K562 (cell line): ENCODE data around the gene UBXN10. TPM values are rescaled to one million over a fixed set of nuclear protein-coding genes. Genes with fewer than 3 reads are reported as not detected.

Source experiments
- ATAC-seq: fragments of 200-7000 bp; cut with Tn5 transposase; 3 replicates; pipeline ENCODE4 v1.9.1; 2020; ENCODE audit warnings: moderate library complexity
- BruUV-seq: library from RNA; stranded (reverse); fragments of 400-500 nt; replicated peaks from 2 replicates; lab custom pipeline; 2021; lab: Mats Ljungman, UMichigan
- CTCF ChIA-PET: fragments of 300-600 bp; formaldehyde crosslinking; extraction: SDS; loops from one replicate; lab custom pipeline; 2021; ENCODE audit warnings: low intra/inter-chr PET ratio; lab: Yijun Ruan, JAX
- POLR2A ChIA-PET: fragments of 300-600, 350-650 bp; sonication (Branson Sonifier 250); formaldehyde crosslinking; extraction: SDS; loops from one replicate; lab custom pipeline; 2021; ENCODE audit warnings: antibody characterized with exemption, inconsistent platforms; lab: Yijun Ruan, JAX
- DNase-seq, 4 experiments: peaks; one replicate each; pipeline versions ENCODE4 v3.0.0 to v3.0.0-alpha.2; 2011 to 2018; ENCODE audit warnings: low spot score in 3 of 4, mixed read lengths in 3 of 4; ENCODE audit errors: extremely low read depth in 1 of 4
- FAIRE-seq: peaks from 2 replicates; lab custom pipeline; 2011; peaks lifted over from hg19 to GRCh38; lab: Jason Lieb, UNC
- H2AFZ ChIP-seq: 2 replicates; pipeline ENCODE4 v1.6.0; 2011; ENCODE audit warnings: low read depth, low read length, control low read depth, inconsistent platforms
- H3K27ac ChIP-seq: fragments of 200-600 bp; 3 replicates; pipeline ENCODE4 v1.8.0; 2011; ENCODE audit warnings: low read depth, mild to moderate bottlenecking, control low read depth, inconsistent platforms, low read length, moderate library complexity, mixed read lengths; ENCODE audit errors: extremely low read depth
- H3K27me3 ChIP-seq, 2 experiments: fragments of 300-600 bp in 1 of 2; 2 replicates in 1 of 2; 3 replicates in 1 of 2; pipeline versions ENCODE4 v1.6.0 to v1.8.0; 2011; ENCODE audit warnings: inconsistent platforms in 2 of 2, low read length in 2 of 2, mild to moderate bottlenecking in 1 of 2, mixed read lengths in 1 of 2, moderate library complexity in 1 of 2; ENCODE audit not compliant: control insufficient read depth in 2 of 2, insufficient read depth in 2 of 2
- H3K36me3 ChIP-seq: fragments of 300-600 bp; 3 replicates; pipeline ENCODE4 v1.8.0; 2011; ENCODE audit warnings: mild to moderate bottlenecking, low read length, inconsistent platforms; ENCODE audit not compliant: control insufficient read depth, insufficient read depth
- H3K4me1 ChIP-seq, 2 experiments: fragments of 200-600 bp in 1 of 2; replicated peaks in 1 of 2; 2 replicates in 1 of 2; 3 replicates in 1 of 2; pipeline versions ENCODE4 v1.5.1 to v1.8.0; 2011; ENCODE audit warnings: inconsistent platforms in 2 of 2, low read length in 2 of 2, mild to moderate bottlenecking in 1 of 2, mixed read lengths in 1 of 2, moderate library complexity in 1 of 2; ENCODE audit not compliant: control insufficient read depth in 2 of 2, insufficient read depth in 2 of 2
- H3K4me2 ChIP-seq: 2 replicates; pipeline ENCODE4 v1.6.1; 2011; ENCODE audit warnings: low read length, control low read depth, inconsistent platforms, mixed read lengths; ENCODE audit not compliant: insufficient read depth
- H3K4me3 ChIP-seq: fragments of 200-600 bp; sonication (generic), shearing (Covaris generic); 2 replicates; pipeline ENCODE4 v1.5.1; 2016; ENCODE audit warnings: control low read depth, inconsistent platforms
- H3K79me2 ChIP-seq: fragments of 200-600 bp; 3 replicates; pipeline ENCODE4 v1.8.0; 2011; ENCODE audit warnings: low read length, inconsistent platforms; ENCODE audit not compliant: control insufficient read depth, insufficient read depth
- H3K9ac ChIP-seq, 2 experiments: 2 replicates each; pipeline versions ENCODE4 v1.6.0 to v1.6.1; 2011; ENCODE audit warnings: low read depth in 2 of 2, low read length in 2 of 2, control low read depth in 1 of 2, inconsistent platforms in 1 of 2, mild to moderate bottlenecking in 1 of 2, mixed read lengths in 1 of 2; ENCODE audit not compliant: insufficient read depth in 1 of 2
- H3K9me1 ChIP-seq: one replicate; pipeline ENCODE4 v1.6.0; 2011; ENCODE audit warnings: inconsistent platforms, mild to moderate bottlenecking, low read length, moderate library complexity; ENCODE audit not compliant: control insufficient read depth, insufficient read depth
- H3K9me3 ChIP-seq: replicated peaks from 2 replicates; pipeline ENCODE4 v1.5.1; 2011; ENCODE audit warnings: low read depth, low read length, inconsistent platforms; ENCODE audit not compliant: control insufficient read depth, insufficient read depth
- H4K20me1 ChIP-seq: replicated peaks from 2 replicates; pipeline ENCODE4 v1.6.1; 2011; ENCODE audit warnings: low read length, inconsistent platforms, mixed read lengths; ENCODE audit not compliant: control insufficient read depth, insufficient read depth
- ZNF707 ChIP-seq: fragments of 250-450 bp; sonication (Bioruptor Pico); conservative IDR thresholded peaks from 2 replicates; pipeline ENCODE4 v1.8.0; 2022; ENCODE audit warnings: inconsistent platforms, mild to moderate bottlenecking, moderate library complexity
- WGBS: fragments of 100-300 bp; shearing (Covaris generic); methylation state at CpG from one replicate; pipeline ENCODE4 v1.1.6; 2016; ENCODE audit warnings: low coverage, mixed read lengths; ENCODE audit not compliant: insufficient coverage; ENCODE audit errors: missing lambda C conversion rate; 5-methylcytosine and 5-hydroxymethylcytosine counted together
- in situ Hi-C: fragments of 300-500 bp; cut with MboI; formaldehyde crosslinking; loops from 4 replicates; pipeline ENCODE4 v1.15.0; 2018; ENCODE audit warnings: inconsistent platforms, mixed read lengths
- intact Hi-C: fragments of 100-400 bp; cut with micrococcal nuclease; formaldehyde crosslinking; loops from 2 replicates; pipeline ENCODE4 v1.14.2; 2022
- polyA plus RNA-seq, 8 experiments: library from polyadenylated mRNA; depleted of rRNA in 4 of 8; stranded (reverse) in 5 of 8; unstranded in 3 of 8; fragments of >200 nt; fragmentation: Nextera tagmentation in 2 of 8; fragmentation: Illumina TruSeq in 1 of 8; extraction: Ambion mirVana in 2 of 8; extraction: Trizol in 1 of 8; gene quantifications; 2 replicates each; pipeline versions ENCODE4 v1.2.1 to v1.2.3, GENCODE V29; 2011 to 2014; ENCODE audit warnings: inconsistent platforms in 1 of 8, missing spikeins in 1 of 8
- total RNA-seq, 7 experiments: library from RNA; depleted of rRNA in 6 of 7; stranded (reverse); fragments of >200 nt in 6 of 7; fragmentation: Illumina TruSeq in 2 of 7; extraction: Trizol in 2 of 7; gene quantifications; 2 replicates each; pipeline versions ENCODE4 v1.2.1 to v1.2.3, GENCODE V29; 2011 to 2021; ENCODE audit warnings: low replicate concordance in 1 of 7
- TF ChIP-seq, protein P1 (sequence below): fragments of 150-350 bp; IDR thresholded peaks from 2 replicates; pipeline ENCODE4 v1.6.1; 2014; ENCODE audit warnings: low read depth, mild to moderate bottlenecking, low read length, borderline replicate concordance
- TF ChIP-seq, protein P2 (sequence below): fragments of 250-450 bp; sonication (Bioruptor Pico); IDR thresholded peaks from 2 replicates; pipeline ENCODE4 v1.4.0; 2020; ENCODE audit warnings: mild to moderate bottlenecking

Gene UBXN10
- total and polyA plus RNA-seq, 9 of the 15 experiments (the other 6 are each of a cell fraction or from before 2014, with no cell fraction given): 10.7 to 17.7 (median 13.6) TPM

DNA sequence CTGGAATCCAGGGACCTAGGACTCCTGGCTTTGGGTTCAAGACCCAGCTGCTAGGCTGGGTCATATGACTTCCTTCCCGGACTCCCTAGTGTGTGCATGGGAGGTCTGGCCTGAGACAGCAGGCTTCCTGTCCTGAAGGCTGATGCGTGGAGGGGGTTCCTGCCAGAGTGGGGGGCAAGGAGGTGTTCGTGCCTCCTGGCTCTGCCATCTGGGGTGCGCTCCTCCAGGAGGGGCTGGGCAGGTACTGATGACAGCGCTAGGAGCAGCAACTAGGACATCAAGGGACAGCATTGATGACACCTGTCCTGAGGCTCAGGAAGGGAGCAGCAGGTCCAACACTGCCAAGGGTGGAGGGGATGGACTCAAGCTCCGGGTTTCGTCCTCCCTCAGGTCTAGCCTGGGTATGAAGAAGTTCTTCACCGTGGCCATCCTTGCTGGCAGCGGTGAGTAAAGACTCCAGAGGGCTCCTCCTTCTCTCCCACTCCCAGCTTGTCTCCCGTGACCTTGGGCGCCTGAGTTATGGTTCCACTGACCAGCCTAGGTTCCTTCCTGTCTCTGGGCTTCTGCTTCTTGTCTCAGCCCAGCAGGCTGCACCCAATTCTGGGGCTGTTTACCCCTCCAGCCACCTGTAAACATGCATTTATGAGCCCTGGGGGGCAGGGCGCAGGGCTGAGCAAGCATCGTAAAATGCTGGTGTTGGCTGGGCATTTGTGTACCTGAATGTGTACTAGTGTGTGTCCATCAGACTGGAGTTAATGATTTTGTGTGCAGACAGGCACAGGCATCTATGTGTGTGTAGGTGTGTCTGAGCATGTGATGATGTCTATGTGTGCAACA, 45.9 kb upstream of the UBXN10 start:
- TF ChIP-seq, protein P1, sequence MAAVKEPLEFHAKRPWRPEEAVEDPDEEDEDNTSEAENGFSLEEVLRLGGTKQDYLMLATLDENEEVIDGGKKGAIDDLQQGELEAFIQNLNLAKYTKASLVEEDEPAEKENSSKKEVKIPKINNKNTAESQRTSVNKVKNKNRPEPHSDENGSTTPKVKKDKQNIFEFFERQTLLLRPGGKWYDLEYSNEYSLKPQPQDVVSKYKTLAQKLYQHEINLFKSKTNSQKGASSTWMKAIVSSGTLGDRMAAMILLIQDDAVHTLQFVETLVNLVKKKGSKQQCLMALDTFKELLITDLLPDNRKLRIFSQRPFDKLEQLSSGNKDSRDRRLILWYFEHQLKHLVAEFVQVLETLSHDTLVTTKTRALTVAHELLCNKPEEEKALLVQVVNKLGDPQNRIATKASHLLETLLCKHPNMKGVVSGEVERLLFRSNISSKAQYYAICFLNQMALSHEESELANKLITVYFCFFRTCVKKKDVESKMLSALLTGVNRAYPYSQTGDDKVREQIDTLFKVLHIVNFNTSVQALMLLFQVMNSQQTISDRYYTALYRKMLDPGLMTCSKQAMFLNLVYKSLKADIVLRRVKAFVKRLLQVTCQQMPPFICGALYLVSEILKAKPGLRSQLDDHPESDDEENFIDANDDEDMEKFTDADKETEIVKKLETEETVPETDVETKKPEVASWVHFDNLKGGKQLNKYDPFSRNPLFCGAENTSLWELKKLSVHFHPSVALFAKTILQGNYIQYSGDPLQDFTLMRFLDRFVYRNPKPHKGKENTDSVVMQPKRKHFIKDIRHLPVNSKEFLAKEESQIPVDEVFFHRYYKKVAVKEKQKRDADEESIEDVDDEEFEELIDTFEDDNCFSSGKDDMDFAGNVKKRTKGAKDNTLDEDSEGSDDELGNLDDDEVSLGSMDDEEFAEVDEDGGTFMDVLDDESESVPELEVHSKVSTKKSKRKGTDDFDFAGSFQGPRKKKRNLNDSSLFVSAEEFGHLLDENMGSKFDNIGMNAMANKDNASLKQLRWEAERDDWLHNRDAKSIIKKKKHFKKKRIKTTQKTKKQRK: no peak
- TF ChIP-seq, protein P2, sequence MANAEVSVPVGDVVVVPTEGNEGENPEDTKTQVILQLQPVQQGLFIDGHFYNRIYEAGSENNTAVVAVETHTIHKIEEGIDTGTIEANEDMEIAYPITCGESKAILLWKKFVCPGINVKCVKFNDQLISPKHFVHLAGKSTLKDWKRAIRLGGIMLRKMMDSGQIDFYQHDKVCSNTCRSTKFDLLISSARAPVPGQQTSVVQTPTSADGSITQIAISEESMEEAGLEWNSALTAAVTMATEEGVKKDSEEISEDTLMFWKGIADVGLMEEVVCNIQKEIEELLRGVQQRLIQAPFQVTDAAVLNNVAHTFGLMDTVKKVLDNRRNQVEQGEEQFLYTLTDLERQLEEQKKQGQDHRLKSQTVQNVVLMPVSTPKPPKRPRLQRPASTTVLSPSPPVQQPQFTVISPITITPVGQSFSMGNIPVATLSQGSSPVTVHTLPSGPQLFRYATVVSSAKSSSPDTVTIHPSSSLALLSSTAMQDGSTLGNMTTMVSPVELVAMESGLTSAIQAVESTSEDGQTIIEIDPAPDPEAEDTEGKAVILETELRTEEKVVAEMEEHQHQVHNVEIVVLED: no peak
- TF ChIP-seq ZNF707 (CRISPR knock-in tag): no peak
- TF ChIP-seq, all 486 proteins: peak for 0
- in situ Hi-C loops (no loop called here), intact Hi-C loops (no loop called here)
- no peaks in the 10 kb centered on the region for H3K9me3 ChIP-seq
- no peaks in the 10 kb centered on the region; the same call in 1 of the 2 replicates for H4K20me1 ChIP-seq
- H3K27ac ChIP-seq: no peak overlapping the region
- H3K4me1 ChIP-seq: no peaks in the 10 kb centered on the region
- no peaks in the 10 kb centered on the region for H3K9me1 ChIP-seq
- ATAC-seq: no peak
- CTCF ChIA-PET: no interaction called here
- no TSS peak for BruUV-seq
- H3K36me3 ChIP-seq: no peaks in the 10 kb centered on the region
- POLR2A ChIA-PET: interaction anchor here (1.0 kb wide), 1 partner anchor 9 kb away, joined by 3 read pairs; no protein-coding TSS in a partner anchor
- no peak overlapping the region for H3K9ac ChIP-seq
- no peak overlapping the region for H3K4me3 ChIP-seq
- H3K4me2 ChIP-seq: no peak overlapping the region
- H3K79me2 ChIP-seq: no peaks in the 10 kb centered on the region
- WGBS: 2% methylated on average over 13 of the region's 13 CpGs
- DNase-seq: no peak
- no peak for FAIRE-seq
- no peak overlapping the region for H2AFZ ChIP-seq
- peaks cover 5 to 78% of the 10 kb centered on the region in 2 experiments; a peak in 3 of 5 replicates for H3K27me3 ChIP-seq
